NCI-H1417 treated with DMSO at 0.1 percent for 48 hours (cell line): ENCODE data around the gene ADGRD1.
"Not testable (repeated sequence)": the region's sequence is repeated elsewhere in the genome, so short reads cannot be mapped to it uniquely, and the experiment has no call there.

ENCODE experiments used
- DNase-seq: peaks from one replicate; lab custom pipeline; 2025; lab: John Stamatoyannopoulos, UW

ADGRD1 gene

GRCh38 chr12:131056626-131057025 is 102.9 kb downstream of the ADGRD1 start:
- no peak for DNase-seq

- no peak for DNase-seq
Observed at GRCh38 chr12:131057211-131057721, 103.6 kb downstream of the ADGRD1 start.

GRCh38 chr12:131057722-131058515 is 104.2 kb downstream of the ADGRD1 start:
- DNase-seq = no peak

- DNase-seq = no peak
Observed at GRCh38 chr12:131058700-131059099, 105.0 kb downstream of the ADGRD1 start.

GRCh38 chr12:131060011-131060703 is 106.5 kb downstream of the ADGRD1 start:
- DNase-seq = no peak

GRCh38 chr12:131061041-131061806 is 107.5 kb downstream of the ADGRD1 start:
- DNase-seq = no peak

- no peak for DNase-seq
Observed at GRCh38 chr12:131063413-131063812, 109.7 kb downstream of the ADGRD1 start.

- DNase-seq = no peak
Observed at GRCh38 chr12:131063960-131064359, 110.3 kb downstream of the ADGRD1 start.

GRCh38 chr12:131065279-131065678 is 111.6 kb downstream of the ADGRD1 start:
- no peak for DNase-seq

GRCh38 chr12:131065801-131066200 is 112.1 kb downstream of the ADGRD1 start:
- DNase-seq = no peak

- no peak for DNase-seq
Observed at GRCh38 chr12:131066207-131066885, 112.6 kb downstream of the ADGRD1 start.

- no peak for DNase-seq
Observed at GRCh38 chr12:131066886-131067490, 113.3 kb downstream of the ADGRD1 start.

GRCh38 chr12:131067981-131068851 is 114.5 kb downstream of the ADGRD1 start:
- no peak for DNase-seq

- not testable (repeated sequence) for DNase-seq
Observed at GRCh38 chr12:131068926-131069720, 115.4 kb downstream of the ADGRD1 start.

- DNase-seq = not testable (repeated sequence)
Observed at GRCh38 chr12:131070136-131070535, 116.4 kb downstream of the ADGRD1 start.

GRCh38 chr12:131070668-131071067 is 117.0 kb downstream of the ADGRD1 start:
- DNase-seq = not testable (repeated sequence)

GRCh38 chr12:131071234-131071820 is 117.6 kb downstream of the ADGRD1 start:
- not testable (repeated sequence) for DNase-seq

- not testable (repeated sequence) for DNase-seq
Observed at GRCh38 chr12:131071950-131072349, 118.2 kb downstream of the ADGRD1 start.
